H1 (cell line): Measurements from ENCODE around the gene EPX. TPM values are rescaled to one million over a fixed set of nuclear protein-coding genes. Genes with fewer than 3 reads are reported as not detected.

Experiments
- CBX5 ChIP-seq: fragments of 300-800, 300-1000 bp; sonication (generic); IDR thresholded peaks from 2 replicates; pipeline ENCODE4 v1.7.1; 2016; ENCODE audit warnings: antibody characterized with exemption, low read length, low read depth
- POLR2AphosphoS5 ChIP-seq: IDR thresholded peaks from 2 replicates; pipeline ENCODE4 v1.6.1; 2011; ENCODE audit warnings: low read depth, low read length
- SP2 ChIP-seq: IDR thresholded peaks from 2 replicates; pipeline ENCODE4 v1.6.1; 2012; ENCODE audit warnings: mild to moderate bottlenecking, low read length, inconsistent platforms
- TCF12 ChIP-seq: IDR thresholded peaks from 2 replicates; pipeline ENCODE4 v1.6.1; 2011; ENCODE audit warnings: low read depth, mild to moderate bottlenecking, low read length
- polyA plus RNA-seq, 7 experiments: library from polyadenylated mRNA; depleted of rRNA in 3 of 7; stranded (reverse) in 5 of 7; unstranded in 2 of 7; fragments of >200 nt in 5 of 7; fragments of 200-250 nt in 2 of 7; gene quantifications; 1 replicate in 5 of 7; 2 replicates in 1 of 7; 4 replicates in 1 of 7; pipeline versions ENCODE4 v1.2.1 to v1.2.3, GENCODE V29; 2011 to 2013; ENCODE audit warnings: missing spikeins in 2 of 7, mixed read lengths in 2 of 7
- total RNA-seq: library from RNA; stranded (reverse); fragmentation: NEBNext Ultra II Directional; extraction: Animal tissue kit (Norgen Biotek cat#: 25700); gene quantifications from 2 replicates; pipeline ENCODE4 v1.2.1, GENCODE V29; 2021
- TF ChIP-seq, protein P1 (sequence below): fragments of 300-600 bp; sonication (generic); IDR thresholded peaks from 2 replicates; pipeline ENCODE4 v1.7.1; 2012; ENCODE audit warnings: low read length, moderate library complexity, mild to moderate bottlenecking, inconsistent platforms; ENCODE audit not compliant: insufficient replicate concordance

EPX gene
- total and polyA plus RNA-seq, 2 of the 8 experiments (the other 6 are each of a cell fraction or from before 2014, with no cell fraction given), result not detected

DNA sequence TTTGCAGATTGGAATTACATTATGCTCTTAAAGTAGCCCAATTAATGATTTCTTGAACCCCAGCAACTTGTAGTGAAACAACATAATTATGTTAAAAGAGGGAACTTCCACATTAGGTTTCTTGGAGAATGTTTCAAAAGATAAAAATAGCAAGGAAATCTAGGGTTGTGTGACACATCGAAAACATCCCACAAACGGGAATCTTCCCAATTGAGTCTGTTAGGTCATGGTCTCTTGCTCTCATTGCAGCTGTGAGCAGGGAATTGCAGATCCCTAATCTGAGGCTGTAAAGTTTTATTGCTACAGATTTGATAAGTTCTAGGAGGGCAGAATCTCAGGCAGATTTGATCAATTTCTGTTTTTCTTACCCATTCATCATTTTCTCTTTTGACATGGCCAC lies 39.1 kb downstream of the EPX start (continued):
- TF ChIP-seq, protein P1, sequence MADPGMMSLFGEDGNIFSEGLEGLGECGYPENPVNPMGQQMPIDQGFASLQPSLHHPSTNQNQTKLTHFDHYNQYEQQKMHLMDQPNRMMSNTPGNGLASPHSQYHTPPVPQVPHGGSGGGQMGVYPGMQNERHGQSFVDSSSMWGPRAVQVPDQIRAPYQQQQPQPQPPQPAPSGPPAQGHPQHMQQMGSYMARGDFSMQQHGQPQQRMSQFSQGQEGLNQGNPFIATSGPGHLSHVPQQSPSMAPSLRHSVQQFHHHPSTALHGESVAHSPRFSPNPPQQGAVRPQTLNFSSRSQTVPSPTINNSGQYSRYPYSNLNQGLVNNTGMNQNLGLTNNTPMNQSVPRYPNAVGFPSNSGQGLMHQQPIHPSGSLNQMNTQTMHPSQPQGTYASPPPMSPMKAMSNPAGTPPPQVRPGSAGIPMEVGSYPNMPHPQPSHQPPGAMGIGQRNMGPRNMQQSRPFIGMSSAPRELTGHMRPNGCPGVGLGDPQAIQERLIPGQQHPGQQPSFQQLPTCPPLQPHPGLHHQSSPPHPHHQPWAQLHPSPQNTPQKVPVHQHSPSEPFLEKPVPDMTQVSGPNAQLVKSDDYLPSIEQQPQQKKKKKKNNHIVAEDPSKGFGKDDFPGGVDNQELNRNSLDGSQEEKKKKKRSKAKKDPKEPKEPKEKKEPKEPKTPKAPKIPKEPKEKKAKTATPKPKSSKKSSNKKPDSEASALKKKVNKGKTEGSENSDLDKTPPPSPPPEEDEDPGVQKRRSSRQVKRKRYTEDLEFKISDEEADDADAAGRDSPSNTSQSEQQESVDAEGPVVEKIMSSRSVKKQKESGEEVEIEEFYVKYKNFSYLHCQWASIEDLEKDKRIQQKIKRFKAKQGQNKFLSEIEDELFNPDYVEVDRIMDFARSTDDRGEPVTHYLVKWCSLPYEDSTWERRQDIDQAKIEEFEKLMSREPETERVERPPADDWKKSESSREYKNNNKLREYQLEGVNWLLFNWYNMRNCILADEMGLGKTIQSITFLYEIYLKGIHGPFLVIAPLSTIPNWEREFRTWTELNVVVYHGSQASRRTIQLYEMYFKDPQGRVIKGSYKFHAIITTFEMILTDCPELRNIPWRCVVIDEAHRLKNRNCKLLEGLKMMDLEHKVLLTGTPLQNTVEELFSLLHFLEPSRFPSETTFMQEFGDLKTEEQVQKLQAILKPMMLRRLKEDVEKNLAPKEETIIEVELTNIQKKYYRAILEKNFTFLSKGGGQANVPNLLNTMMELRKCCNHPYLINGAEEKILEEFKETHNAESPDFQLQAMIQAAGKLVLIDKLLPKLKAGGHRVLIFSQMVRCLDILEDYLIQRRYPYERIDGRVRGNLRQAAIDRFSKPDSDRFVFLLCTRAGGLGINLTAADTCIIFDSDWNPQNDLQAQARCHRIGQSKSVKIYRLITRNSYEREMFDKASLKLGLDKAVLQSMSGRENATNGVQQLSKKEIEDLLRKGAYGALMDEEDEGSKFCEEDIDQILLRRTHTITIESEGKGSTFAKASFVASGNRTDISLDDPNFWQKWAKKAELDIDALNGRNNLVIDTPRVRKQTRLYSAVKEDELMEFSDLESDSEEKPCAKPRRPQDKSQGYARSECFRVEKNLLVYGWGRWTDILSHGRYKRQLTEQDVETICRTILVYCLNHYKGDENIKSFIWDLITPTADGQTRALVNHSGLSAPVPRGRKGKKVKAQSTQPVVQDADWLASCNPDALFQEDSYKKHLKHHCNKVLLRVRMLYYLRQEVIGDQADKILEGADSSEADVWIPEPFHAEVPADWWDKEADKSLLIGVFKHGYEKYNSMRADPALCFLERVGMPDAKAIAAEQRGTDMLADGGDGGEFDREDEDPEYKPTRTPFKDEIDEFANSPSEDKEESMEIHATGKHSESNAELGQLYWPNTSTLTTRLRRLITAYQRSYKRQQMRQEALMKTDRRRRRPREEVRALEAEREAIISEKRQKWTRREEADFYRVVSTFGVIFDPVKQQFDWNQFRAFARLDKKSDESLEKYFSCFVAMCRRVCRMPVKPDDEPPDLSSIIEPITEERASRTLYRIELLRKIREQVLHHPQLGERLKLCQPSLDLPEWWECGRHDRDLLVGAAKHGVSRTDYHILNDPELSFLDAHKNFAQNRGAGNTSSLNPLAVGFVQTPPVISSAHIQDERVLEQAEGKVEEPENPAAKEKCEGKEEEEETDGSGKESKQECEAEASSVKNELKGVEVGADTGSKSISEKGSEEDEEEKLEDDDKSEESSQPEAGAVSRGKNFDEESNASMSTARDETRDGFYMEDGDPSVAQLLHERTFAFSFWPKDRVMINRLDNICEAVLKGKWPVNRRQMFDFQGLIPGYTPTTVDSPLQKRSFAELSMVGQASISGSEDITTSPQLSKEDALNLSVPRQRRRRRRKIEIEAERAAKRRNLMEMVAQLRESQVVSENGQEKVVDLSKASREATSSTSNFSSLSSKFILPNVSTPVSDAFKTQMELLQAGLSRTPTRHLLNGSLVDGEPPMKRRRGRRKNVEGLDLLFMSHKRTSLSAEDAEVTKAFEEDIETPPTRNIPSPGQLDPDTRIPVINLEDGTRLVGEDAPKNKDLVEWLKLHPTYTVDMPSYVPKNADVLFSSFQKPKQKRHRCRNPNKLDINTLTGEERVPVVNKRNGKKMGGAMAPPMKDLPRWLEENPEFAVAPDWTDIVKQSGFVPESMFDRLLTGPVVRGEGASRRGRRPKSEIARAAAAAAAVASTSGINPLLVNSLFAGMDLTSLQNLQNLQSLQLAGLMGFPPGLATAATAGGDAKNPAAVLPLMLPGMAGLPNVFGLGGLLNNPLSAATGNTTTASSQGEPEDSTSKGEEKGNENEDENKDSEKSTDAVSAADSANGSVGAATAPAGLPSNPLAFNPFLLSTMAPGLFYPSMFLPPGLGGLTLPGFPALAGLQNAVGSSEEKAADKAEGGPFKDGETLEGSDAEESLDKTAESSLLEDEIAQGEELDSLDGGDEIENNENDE, result no peak
- no peak for TF ChIP-seq CBX5
- no peak for TF ChIP-seq TCF12
- TF ChIP-seq SP2, result no peak
- TF ChIP-seq POLR2AphosphoS5, result no peak
